Measurements from ENCODE around the gene ZFP1.
"Not testable (repeated sequence)": the region's sequence is repeated elsewhere in the genome, so short reads cannot be mapped to it uniquely, and the experiment has no call there.

Gene ZFP1

DNA sequence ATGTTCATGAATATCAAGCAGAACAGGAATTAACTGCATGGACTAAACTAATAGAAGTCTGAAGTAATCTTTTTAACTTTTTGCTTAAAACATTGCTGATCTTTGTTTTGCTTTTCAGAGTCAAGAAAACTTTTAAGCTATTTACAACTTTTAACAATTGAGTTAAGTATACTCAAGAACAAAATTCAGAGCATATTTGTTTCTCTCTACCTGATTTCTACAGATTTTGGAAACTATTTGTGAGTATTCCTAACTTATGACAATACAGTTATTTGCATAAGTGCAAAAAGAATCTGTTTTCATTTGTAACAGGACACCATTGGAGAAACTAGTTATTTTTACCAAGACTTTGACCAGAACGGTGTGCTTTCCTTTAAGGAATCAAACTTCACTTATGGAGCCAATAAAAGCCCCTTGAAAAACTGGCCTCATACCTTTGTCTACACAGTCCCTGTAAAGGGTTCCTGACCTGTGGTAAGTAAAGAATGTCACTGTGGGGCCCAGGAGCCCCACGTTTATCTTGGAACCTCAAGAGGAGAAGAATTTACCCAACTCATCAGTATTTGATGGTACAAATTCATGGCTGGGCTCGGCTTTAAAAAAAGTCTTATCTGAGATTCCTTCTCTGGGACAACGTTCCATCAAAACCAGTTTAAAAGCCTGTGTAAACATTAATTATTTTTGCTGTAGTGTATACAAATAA, 20.5 kb upstream of the ZFP1 start:
- no peaks in the 10 kb centered on the region for H3K9me3 ChIP-seq (ENCODE audit: control insufficient read depth, insufficient read depth, low read length)
- no peak overlapping the region for H3K4me3 ChIP-seq (ENCODE audit: low read length)
- H3K4me1 ChIP-seq (ENCODE audit: control insufficient read depth, insufficient read depth, low read length): no peaks in the 10 kb centered on the region; the same call in 1 of the 2 replicates
- H3K27ac ChIP-seq (ENCODE audit: low read length): no peak overlapping the region
- DNase-seq (ENCODE audit: low read depth, low spot score): no peak
- no peaks in the 10 kb centered on the region for H3K36me3 ChIP-seq (ENCODE audit: control insufficient read depth, insufficient read depth, low read length)
- H3K27me3 ChIP-seq (ENCODE audit: control insufficient read depth, insufficient read depth, low read length): no peaks in the 10 kb centered on the region
- WGBS (ENCODE audit: insufficient coverage, insufficient read length): no CpG with 5 or more reads among the region's 4 CpGs

DNA sequence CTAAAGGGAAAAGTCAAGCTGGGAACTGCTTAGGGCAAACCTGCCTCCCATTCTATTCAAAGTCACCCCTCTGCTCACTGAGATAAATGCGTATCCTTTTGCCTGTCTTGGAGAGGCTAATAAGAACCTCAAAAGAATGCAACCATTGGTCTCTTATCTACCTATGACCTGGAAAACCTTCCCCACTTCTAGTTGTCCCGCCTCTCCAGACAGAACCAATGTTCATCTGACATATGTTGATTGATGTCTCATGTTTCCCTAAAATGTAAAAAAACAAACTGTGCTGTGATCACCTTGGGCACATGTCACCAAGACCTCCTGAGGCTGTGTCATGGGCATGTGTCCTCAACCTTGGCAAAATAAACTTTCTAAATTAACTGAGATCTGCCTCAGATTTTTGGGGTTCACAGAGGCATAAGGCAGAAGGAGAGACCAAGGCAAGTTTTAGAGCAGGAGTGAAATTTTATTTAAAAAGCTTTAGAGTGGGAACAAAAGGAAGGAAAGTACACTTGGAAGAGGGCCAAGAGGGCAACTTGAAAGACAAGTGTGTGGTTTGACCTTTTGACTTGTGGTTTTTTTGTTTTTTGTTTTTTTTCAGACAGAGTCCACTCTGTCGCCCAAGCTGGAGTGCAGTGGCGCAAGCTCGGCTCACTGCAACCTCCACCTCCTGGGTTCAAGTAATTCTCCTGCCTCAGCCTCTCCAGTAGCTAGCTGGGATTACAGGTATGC, 18.7 kb upstream of the ZFP1 start:
- H3K4me3 ChIP-seq (ENCODE audit: low read length); H3K27me3 ChIP-seq (ENCODE audit: control insufficient read depth, insufficient read depth, low read length); DNase-seq (ENCODE audit: low read depth, low spot score); H3K9me3 ChIP-seq (ENCODE audit: control insufficient read depth, insufficient read depth, low read length); H3K27ac ChIP-seq (ENCODE audit: low read length); H3K36me3 ChIP-seq (ENCODE audit: control insufficient read depth, insufficient read depth, low read length); H3K4me1 ChIP-seq (ENCODE audit: control insufficient read depth, insufficient read depth, low read length): not testable (repeated sequence)
- no CpG with 5 or more reads among the region's 5 CpGs for WGBS (ENCODE audit: insufficient coverage, insufficient read length)

DNA sequence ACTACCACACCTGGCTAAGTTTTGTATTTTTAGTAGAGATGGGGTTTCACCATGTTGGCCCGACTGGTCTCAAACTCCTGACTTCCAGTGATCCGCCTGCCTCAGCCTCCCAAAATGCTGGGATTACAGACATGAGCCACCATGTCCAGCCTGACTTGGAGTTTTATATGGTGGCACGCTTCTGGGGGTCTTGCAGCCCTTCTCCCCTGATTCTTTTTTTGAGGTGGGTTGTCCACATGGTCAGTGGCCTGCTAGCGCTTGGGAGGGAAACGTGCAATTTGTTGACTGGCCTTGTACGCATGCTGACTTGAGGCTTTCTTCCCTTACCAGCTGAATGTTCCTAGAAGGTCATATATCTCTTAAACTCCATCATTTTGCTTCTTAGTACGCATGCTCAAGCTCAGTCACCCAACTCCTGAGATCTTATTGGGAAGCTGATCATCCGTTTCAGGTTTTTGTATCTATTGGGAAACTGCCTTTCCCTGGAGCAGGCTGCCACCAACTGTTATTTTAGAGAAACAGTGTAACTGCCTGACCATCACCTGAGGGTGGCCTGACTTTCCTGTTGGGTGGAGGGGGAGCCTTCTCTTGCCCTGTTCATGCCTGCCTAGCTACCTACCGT, 18.1 kb upstream of the ZFP1 start:
- Histone ChIP-seq H3K9me3 (ENCODE audit: control insufficient read depth, insufficient read depth, low read length) (no peaks in the 10 kb centered on the region), H3K27me3 (ENCODE audit: control insufficient read depth, insufficient read depth, low read length) (no peaks in the 10 kb centered on the region), H3K27ac (ENCODE audit: low read length) (no peak overlapping the region), H3K4me3 (ENCODE audit: low read length) (no peak overlapping the region), H3K4me1 (ENCODE audit: control insufficient read depth, insufficient read depth, low read length) (no peaks in the 10 kb centered on the region; the same call in 1 of the 2 replicates), H3K36me3 (ENCODE audit: control insufficient read depth, insufficient read depth, low read length) (no peaks in the 10 kb centered on the region)
- no peak for DNase-seq (ENCODE audit: low read depth, low spot score)
- no CpG with 5 or more reads among the region's 9 CpGs for WGBS (ENCODE audit: insufficient coverage, insufficient read length)

DNA sequence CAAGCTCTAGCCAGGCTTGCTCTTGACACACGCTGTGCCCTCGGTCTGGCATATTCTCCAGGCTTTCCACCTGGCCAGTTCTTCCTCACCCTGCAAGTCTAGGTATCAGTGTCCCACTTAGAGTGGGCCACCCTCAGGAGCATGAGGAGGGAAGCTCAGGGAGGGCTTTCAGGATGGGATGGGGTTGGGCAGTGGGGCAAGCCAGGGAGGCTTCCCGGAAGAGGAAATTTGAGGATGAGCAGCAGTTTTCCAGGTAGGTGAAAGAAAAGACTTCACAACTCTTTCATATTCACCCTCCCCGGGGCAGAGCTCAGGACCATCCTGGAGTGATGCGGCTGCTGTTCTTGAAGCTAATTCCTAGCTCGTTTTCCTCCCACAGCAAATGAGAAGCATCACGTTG, 17.2 kb upstream of the ZFP1 start:
- Histone ChIP-seq H3K4me1 (ENCODE audit: control insufficient read depth, insufficient read depth, low read length) (no peaks in the 10 kb centered on the region; the same call in 1 of the 2 replicates), H3K27me3 (ENCODE audit: control insufficient read depth, insufficient read depth, low read length) (no peaks in the 10 kb centered on the region), H3K27ac (ENCODE audit: low read length) (no peak overlapping the region), H3K4me3 (ENCODE audit: low read length) (no peak overlapping the region), H3K9me3 (ENCODE audit: control insufficient read depth, insufficient read depth, low read length) (no peaks in the 10 kb centered on the region), H3K36me3 (ENCODE audit: control insufficient read depth, insufficient read depth, low read length) (no peaks in the 10 kb centered on the region)
- WGBS (ENCODE audit: insufficient coverage, insufficient read length): no CpG with 5 or more reads among the region's 7 CpGs
- DNase-seq (ENCODE audit: low read depth, low spot score): no peak

DNA sequence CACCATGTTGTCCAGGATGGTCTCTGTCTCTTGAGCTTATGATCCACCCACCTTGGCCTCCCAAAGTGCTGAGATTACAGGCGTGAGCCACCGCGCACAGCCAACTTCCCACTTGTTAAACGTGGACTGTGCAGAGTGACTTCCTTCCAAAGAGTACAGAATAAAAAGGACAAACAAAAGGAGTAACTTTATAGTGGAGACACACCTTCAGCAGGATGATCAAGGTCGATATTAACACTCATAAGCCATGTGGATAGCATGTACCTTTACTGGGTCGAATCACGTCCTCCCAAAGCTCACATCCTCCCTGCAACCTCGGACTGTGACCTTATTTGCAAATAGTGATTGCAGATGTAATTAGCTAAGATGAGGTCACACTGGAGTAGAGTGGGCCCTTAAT, 10.1 kb upstream of the ZFP1 start:
- no peaks in the 10 kb centered on the region for H3K36me3 ChIP-seq (ENCODE audit: control insufficient read depth, insufficient read depth, low read length)
- no CpG with 5 or more reads among the region's 8 CpGs for WGBS (ENCODE audit: insufficient coverage, insufficient read length)
- no peak overlapping the region for H3K27ac ChIP-seq (ENCODE audit: low read length)
- H3K4me1 ChIP-seq (ENCODE audit: control insufficient read depth, insufficient read depth, low read length): 0 out of 2 replicates have a peak, but pooled peaks cover 1% of the 10 kb centered on the region
- no peak for DNase-seq (ENCODE audit: low read depth, low spot score)
- H3K4me3 ChIP-seq (ENCODE audit: low read length): no peak overlapping the region
- H3K9me3 ChIP-seq (ENCODE audit: control insufficient read depth, insufficient read depth, low read length): no peaks in the 10 kb centered on the region
- H3K27me3 ChIP-seq (ENCODE audit: control insufficient read depth, insufficient read depth, low read length): no peaks in the 10 kb centered on the region

DNA sequence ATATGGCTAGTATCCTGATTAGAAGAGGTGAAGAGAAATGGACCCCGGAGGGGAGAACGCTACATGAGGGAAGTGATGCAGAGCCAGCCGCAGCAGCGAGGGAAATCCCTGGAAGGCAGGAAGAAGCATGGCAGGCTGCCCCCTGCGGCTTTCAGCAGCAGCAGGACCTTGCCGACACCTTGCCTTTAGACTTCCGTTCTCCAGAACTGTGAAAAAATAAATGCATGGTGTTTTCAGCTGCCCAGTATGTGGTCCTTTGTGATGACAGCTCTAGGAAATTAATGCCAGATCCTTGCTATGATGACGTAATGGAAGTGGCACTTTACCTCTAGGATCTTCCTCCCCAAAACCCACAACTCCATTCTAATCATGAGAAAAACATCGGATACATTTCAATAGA, 9.7 kb upstream of the ZFP1 start:
- 0 out of 2 replicates have a peak, but pooled peaks cover 1% of the 10 kb centered on the region for H3K4me1 ChIP-seq (ENCODE audit: control insufficient read depth, insufficient read depth, low read length)
- no peaks in the 10 kb centered on the region for H3K27me3 ChIP-seq (ENCODE audit: control insufficient read depth, insufficient read depth, low read length)
- H3K4me3 ChIP-seq (ENCODE audit: low read length): no peak overlapping the region
- H3K36me3 ChIP-seq (ENCODE audit: control insufficient read depth, insufficient read depth, low read length): no peaks in the 10 kb centered on the region
- H3K27ac ChIP-seq (ENCODE audit: low read length): no peak overlapping the region
- H3K9me3 ChIP-seq (ENCODE audit: control insufficient read depth, insufficient read depth, low read length): no peaks in the 10 kb centered on the region
- no peak for DNase-seq (ENCODE audit: low read depth, low spot score)
- no CpG with 5 or more reads among the region's 9 CpGs for WGBS (ENCODE audit: insufficient coverage, insufficient read length)

DNA sequence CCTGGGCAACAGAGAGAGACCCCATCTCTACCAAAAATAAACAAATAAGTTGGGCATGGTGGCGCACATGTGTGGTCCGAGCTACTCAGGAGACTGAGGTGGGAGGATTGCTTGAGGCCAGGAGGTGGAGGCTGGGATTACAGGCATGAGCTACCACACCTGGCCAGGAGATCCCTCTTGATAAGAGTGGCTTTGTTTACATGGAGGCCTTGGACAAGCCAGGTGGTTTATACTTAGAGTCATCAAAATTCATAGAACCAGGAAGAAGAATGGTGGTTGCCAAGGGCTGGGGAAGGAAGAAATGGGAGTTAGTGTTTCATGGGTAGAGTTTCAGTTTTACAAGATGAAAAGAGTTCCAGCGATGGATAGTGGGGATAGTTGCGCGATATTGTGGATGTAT, 8.8 kb upstream of the ZFP1 start:
- H3K4me1 ChIP-seq (ENCODE audit: control insufficient read depth, insufficient read depth, low read length): 0 out of 2 replicates have a peak, but pooled peaks cover 1% of the 10 kb centered on the region
- H3K27me3 ChIP-seq (ENCODE audit: control insufficient read depth, insufficient read depth, low read length): no peaks in the 10 kb centered on the region
- WGBS (ENCODE audit: insufficient coverage, insufficient read length): 100% methylated on average over 3 of the region's 5 CpGs
- no peaks in the 10 kb centered on the region for H3K36me3 ChIP-seq (ENCODE audit: control insufficient read depth, insufficient read depth, low read length)
- no peak overlapping the region for H3K27ac ChIP-seq (ENCODE audit: low read length)
- no peak for DNase-seq (ENCODE audit: low read depth, low spot score)
- H3K9me3 ChIP-seq (ENCODE audit: control insufficient read depth, insufficient read depth, low read length): no peaks in the 10 kb centered on the region
- H3K4me3 ChIP-seq (ENCODE audit: low read length): no peak overlapping the region

DNA sequence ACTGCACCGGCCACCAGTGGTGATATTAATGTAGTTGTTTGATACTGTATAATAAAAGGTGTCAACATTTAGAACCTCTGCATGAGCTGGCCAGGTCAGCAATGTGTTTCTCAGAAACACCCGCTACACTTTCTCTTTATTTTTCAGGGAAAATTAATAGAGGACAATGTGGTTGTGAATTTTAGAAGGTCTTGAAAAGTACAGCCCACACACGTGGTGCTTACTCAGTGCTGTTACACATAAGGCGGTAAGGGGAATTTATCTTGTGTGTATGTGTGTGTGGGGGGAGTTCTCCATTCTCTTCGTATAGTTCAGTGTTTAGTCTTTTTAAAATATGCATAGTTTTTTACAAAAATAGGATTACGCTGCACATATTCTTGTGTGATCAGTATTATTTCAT, 4.4 kb upstream of the ZFP1 start:
- Histone ChIP-seq H3K27me3 (ENCODE audit: control insufficient read depth, insufficient read depth, low read length) (no peaks in the 10 kb centered on the region), H3K27ac (ENCODE audit: low read length) (no peak overlapping the region), H3K4me1 (ENCODE audit: control insufficient read depth, insufficient read depth, low read length) (no peaks in the 10 kb centered on the region), H3K4me3 (ENCODE audit: low read length) (no peak overlapping the region), H3K9me3 (ENCODE audit: control insufficient read depth, insufficient read depth, low read length) (no peaks in the 10 kb centered on the region), H3K36me3 (ENCODE audit: control insufficient read depth, insufficient read depth, low read length) (no peaks in the 10 kb centered on the region)
- DNase-seq (ENCODE audit: low read depth, low spot score): no peak
- no CpG with 5 or more reads among the region's 6 CpGs for WGBS (ENCODE audit: insufficient coverage, insufficient read length)

DNA sequence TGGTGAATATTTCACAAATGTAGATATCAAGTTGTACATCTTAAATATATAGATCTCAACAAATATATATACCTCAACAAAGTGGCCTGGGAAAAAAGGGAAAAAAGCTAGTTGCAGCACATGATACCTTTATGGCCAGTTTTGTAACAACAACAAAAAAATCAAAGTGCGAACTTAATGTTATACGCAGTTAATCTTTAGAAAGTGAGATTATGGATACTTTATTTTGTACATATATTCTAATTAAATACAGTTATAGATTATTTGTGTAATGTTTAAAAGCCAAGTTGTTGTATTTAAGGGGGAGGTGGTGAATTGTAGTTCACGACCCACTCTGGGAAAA, 385 bp upstream of the ZFP1 start:
- no CpG with 5 or more reads among the region's 3 CpGs for WGBS (ENCODE audit: insufficient coverage, insufficient read length)
- Histone ChIP-seq H3K27ac (ENCODE audit: low read length) (no peak overlapping the region), H3K4me1 (ENCODE audit: control insufficient read depth, insufficient read depth, low read length) (no peaks in the 10 kb centered on the region)

DNA sequence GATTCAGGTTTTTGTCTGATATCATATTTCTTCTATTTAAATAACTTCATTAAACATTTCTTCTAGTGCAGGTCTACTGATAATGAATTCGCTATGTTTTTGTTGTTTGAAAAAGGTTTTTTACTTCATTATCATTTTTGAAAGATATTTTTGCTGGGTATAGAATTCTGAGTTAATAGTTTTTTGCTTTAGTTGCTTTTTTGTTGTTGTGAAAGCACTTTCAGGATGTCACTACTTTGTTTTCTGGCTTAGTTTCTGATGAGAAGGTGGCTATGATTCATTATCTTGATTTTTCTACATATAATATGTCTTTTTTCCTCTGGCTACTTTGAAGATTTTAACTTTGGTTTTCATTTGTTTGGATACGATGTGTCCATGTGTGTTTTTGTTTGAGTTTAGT, 3.5 kb downstream of the ZFP1 start:
- WGBS (ENCODE audit: insufficient coverage, insufficient read length): no CpG with 5 or more reads among the region's 2 CpGs
- H3K9me3 ChIP-seq (ENCODE audit: control insufficient read depth, insufficient read depth, low read length): no peaks in the 10 kb centered on the region
- H3K4me3 ChIP-seq (ENCODE audit: low read length): no peak overlapping the region
- no peaks in the 10 kb centered on the region for H3K27me3 ChIP-seq (ENCODE audit: control insufficient read depth, insufficient read depth, low read length)
- no peaks in the 10 kb centered on the region for H3K4me1 ChIP-seq (ENCODE audit: control insufficient read depth, insufficient read depth, low read length)
- no peak for DNase-seq (ENCODE audit: low read depth, low spot score)
- H3K36me3 ChIP-seq (ENCODE audit: control insufficient read depth, insufficient read depth, low read length): no peaks in the 10 kb centered on the region
- H3K27ac ChIP-seq (ENCODE audit: low read length): no peak overlapping the region

More for the DNA sequence above, 385 bp upstream of the ZFP1 start:
- DNase-seq (ENCODE audit: low read depth, low spot score): no peak
- H3K4me3 ChIP-seq (ENCODE audit: low read length): no peak overlapping the region
- H3K9me3 ChIP-seq (ENCODE audit: control insufficient read depth, insufficient read depth, low read length): no peaks in the 10 kb centered on the region
- no peaks in the 10 kb centered on the region for H3K27me3 ChIP-seq (ENCODE audit: control insufficient read depth, insufficient read depth, low read length)
- H3K36me3 ChIP-seq (ENCODE audit: control insufficient read depth, insufficient read depth, low read length): no peaks in the 10 kb centered on the region

All from iPS DF 6.9 (cell line).